CD4-positive, alpha-beta T cell (primary cell): ENCODE data around the gene TRAIP. TPM values are rescaled to one million over a fixed set of nuclear protein-coding genes. Genes with fewer than 3 reads are reported as not detected.

Source experiments
- ATAC-seq: fragments of 200-7000 bp; cut with Tn5 transposase; one replicate; pipeline ENCODE4 v1.10.0; 2022; ENCODE audit warnings: mild to moderate bottlenecking; ENCODE audit not compliant: poor library complexity
- CTCF ChIA-PET: fragments of 350-600 bp; sonication (Branson Sonifier 250); formaldehyde crosslinking; loops from one replicate; lab custom pipeline; 2021; ENCODE audit warnings: antibody characterized with exemption, inconsistent platforms; lab: Charles Lee
- POLR2A ChIA-PET: fragments of 350-600 bp; sonication (Branson Sonifier 250); formaldehyde crosslinking; loops from one replicate; lab custom pipeline; 2021; ENCODE audit warnings: antibody characterized with exemption, inconsistent platforms; lab: Charles Lee
- DNase-seq, 14 experiments: peaks; one replicate each; pipeline ENCODE4 v3.0.0-alpha.2; 2013 to 2020; ENCODE audit warnings: mixed read lengths in 2 of 14
- H3K27ac ChIP-seq, 2 donors: one replicate each; pipeline versions ENCODE4 v1.5.1 to v1.7.0; 2013; ENCODE audit warnings: low read length in 2 of 2, low read depth in 1 of 2, mild to moderate bottlenecking in 1 of 2
- H3K27me3 ChIP-seq, 2 experiments: 1 replicate in 1 of 2; 2 replicates in 1 of 2; pipeline versions ENCODE4 v1.6.1 to v1.7.0; 2013; ENCODE audit warnings: low read length in 2 of 2, control low read depth in 1 of 2, mild to moderate bottlenecking in 1 of 2, moderate library complexity in 1 of 2; ENCODE audit not compliant: insufficient read depth in 2 of 2, control insufficient read depth in 1 of 2
- H3K36me3 ChIP-seq: one replicate; pipeline ENCODE4 v1.6.1; 2013; ENCODE audit warnings: low read length, control low read depth; ENCODE audit not compliant: insufficient read depth
- H3K4me1 ChIP-seq: one replicate; pipeline ENCODE4 v1.6.1; 2013; ENCODE audit warnings: low read length, control low read depth; ENCODE audit not compliant: insufficient read depth
- H3K4me3 ChIP-seq: one replicate; pipeline ENCODE4 v1.5.1; 2013; ENCODE audit warnings: mild to moderate bottlenecking, low read length, moderate library complexity
- H3K9me3 ChIP-seq, 2 experiments: 1 replicate in 1 of 2; 2 replicates in 1 of 2; pipeline versions ENCODE4 v1.6.1 to v1.7.0; 2013; ENCODE audit warnings: low read length in 2 of 2, mild to moderate bottlenecking in 2 of 2, control low read depth in 1 of 2, moderate library complexity in 1 of 2; ENCODE audit not compliant: control insufficient read depth in 1 of 2, insufficient read depth in 1 of 2
- H3K27ac Mint-ChIP-seq: one replicate; pipeline ENCODE4 v1.8.0; 2020; ENCODE audit warnings: mixed read lengths
- H3K27me3 Mint-ChIP-seq: one replicate; pipeline ENCODE4 v1.8.0; 2021; ENCODE audit warnings: mixed read lengths
- H3K36me3 Mint-ChIP-seq: one replicate; pipeline ENCODE4 v1.8.0; 2021; ENCODE audit warnings: low read depth, mixed read lengths
- H3K4me1 Mint-ChIP-seq: one replicate; pipeline ENCODE4 v1.8.0; 2021; ENCODE audit warnings: low read depth, mixed read lengths
- H3K4me3 Mint-ChIP-seq: one replicate; pipeline ENCODE4 v1.8.0; 2020; ENCODE audit warnings: mild to moderate bottlenecking, mixed read lengths
- H3K9me3 Mint-ChIP-seq: one replicate; pipeline ENCODE4 v1.8.0; 2020; ENCODE audit warnings: mixed read lengths
- CTCF ChIP-seq: fragments of 200-600 bp; IDR thresholded peaks from one replicate; pipeline ENCODE4 v1.8.0; 2022; ENCODE audit warnings: antibody characterized with exemption, mild to moderate bottlenecking
- intact Hi-C, 2 experiments: fragments of 100-400 bp; cut with DNase I in 1 of 2; cut with micrococcal nuclease in 1 of 2; formaldehyde crosslinking; loops; one replicate each; pipeline versions ENCODE4 v1.15.1 to v1.9.0; 2023 to 2025; cut with DNase I, micrococcal nuclease
- total RNA-seq, 174 experiments: library from RNA in 2 of 174; stranded (reverse) in 2 of 174; gene quantifications; one replicate each; pipeline ENCODE4 v1.2.3 and lab custom pipeline; 2021 to 2026

The TRAIP gene
- total RNA-seq, 2 experiments from 2014 or later = 2.4 TPM

GRCh38 chr3:49845694-49846093 is 10.7 kb downstream of the TRAIP start:
- H3K36me3 ChIP-seq = peaks cover 2% of the 10 kb centered on the region

GRCh38 chr3:49844464-49845183 is 11.7 kb downstream of the TRAIP start:
- Mint-ChIP-seq H3K4me3 (no peak overlapping the region), H3K36me3 (no peaks in the 10 kb centered on the region), H3K9me3 (no peaks in the 10 kb centered on the region), H3K27ac (no peak overlapping the region), H3K27me3 (no peaks in the 10 kb centered on the region), H3K4me1 (no peaks in the 10 kb centered on the region)
- POLR2A ChIA-PET = interaction anchor here (1.4 kb wide), 1 partner anchor 42 kb away, joined by 6 read pairs; the partner anchor contains the start of gene INKA1
- H3K27me3 ChIP-seq = no peaks in the 10 kb centered on the region
- H3K36me3 ChIP-seq = peaks cover 2% of the 10 kb centered on the region
- no peak overlapping the region for H3K27ac ChIP-seq
- intact Hi-C loops = loop anchor here in 1 of 2 experiments (5.0 kb wide), 2 partner anchors 63 to 793 kb away; no protein-coding TSS in a partner anchor
- H3K4me3 ChIP-seq = no peak overlapping the region
- DNase-seq (no peak), ATAC-seq (no peak)
- H3K9me3 ChIP-seq = no peaks in the 10 kb centered on the region
- H3K4me1 ChIP-seq = no peaks in the 10 kb centered on the region
- CTCF ChIA-PET = interaction anchor here (1.1 kb wide), 1 partner anchor 42 kb away, joined by 5 read pairs; the partner anchor contains the start of gene INKA1
- TF ChIP-seq CTCF = no peak

More at GRCh38 chr3:49845694-49846093, 10.7 kb downstream of the TRAIP start:
- no peaks in the 10 kb centered on the region for H3K9me3 ChIP-seq
- no peak for ATAC-seq
- no peak for TF ChIP-seq CTCF
- no peak for DNase-seq
- H3K4me3 ChIP-seq = no peak overlapping the region
- ChIA-PET CTCF (interaction anchor here (0.6 kb wide), 1 partner anchor 102 kb away, joined by 3 read pairs; no protein-coding TSS in a partner anchor), POLR2A (interaction anchor here (0.6 kb wide), 1 partner anchor 124 kb away, joined by 3 read pairs; no protein-coding TSS in a partner anchor)
- H3K36me3 Mint-ChIP-seq = no peaks in the 10 kb centered on the region
- no peaks in the 10 kb centered on the region for H3K4me1 ChIP-seq
- no peaks in the 10 kb centered on the region for H3K9me3 Mint-ChIP-seq
- H3K4me3 Mint-ChIP-seq = no peak overlapping the region
- H3K4me1 Mint-ChIP-seq = no peaks in the 10 kb centered on the region
- no peaks in the 10 kb centered on the region for H3K27me3 ChIP-seq
- no peak overlapping the region for H3K27ac ChIP-seq
- H3K27ac Mint-ChIP-seq = no peak overlapping the region
- intact Hi-C loops = loop anchor here in 1 of 2 experiments (5.0 kb wide), 1 partner anchor 792 kb away; no protein-coding TSS in a partner anchor
- no peaks in the 10 kb centered on the region for H3K27me3 Mint-ChIP-seq

- no peak for TF ChIP-seq CTCF
- CTCF ChIA-PET = no interaction called here
- Histone ChIP-seq H3K27ac (no peak overlapping the region), H3K36me3 (peaks cover 2% of the 10 kb centered on the region), H3K27me3 (no peaks in the 10 kb centered on the region), H3K4me3 (no peak overlapping the region), H3K4me1 (peaks cover 3% of the 10 kb centered on the region), H3K9me3 (no peaks in the 10 kb centered on the region)
- no peak overlapping the region for H3K27ac Mint-ChIP-seq
- H3K36me3 Mint-ChIP-seq = no peaks in the 10 kb centered on the region
- H3K4me3 Mint-ChIP-seq = no peak overlapping the region
- ATAC-seq = no peak
- intact Hi-C loops = loop anchor here in 1 of 2 experiments (5.0 kb wide), 1 partner anchor 64 kb away; no protein-coding TSS in a partner anchor
- POLR2A ChIA-PET = interaction anchor here (2.8 kb wide), 1 partner anchor 40 kb away, joined by 11 read pairs; the partner anchor contains the start of gene INKA1
- DNase-seq = no peak
- no peaks in the 10 kb centered on the region for H3K9me3 Mint-ChIP-seq
- no peaks in the 10 kb centered on the region for H3K27me3 Mint-ChIP-seq
- no peaks in the 10 kb centered on the region for H3K4me1 Mint-ChIP-seq
These were observed 13.4 kb downstream of the TRAIP start for GRCh38 chr3:49842843-49843517.
